HG03558 (cell line): ENCODE results near the gene TBC1D28.
"Not testable (repeated sequence)": the region's sequence is repeated elsewhere in the genome, so short reads cannot be mapped to it uniquely, and the experiment has no call there.

Source experiments
- ATAC-seq: cut with Tn5 transposase; IDR thresholded peaks from one replicate; pipeline ENCODE4 v1.9.1; 2021; ENCODE audit warnings: moderate number of reproducible peaks; ENCODE audit not compliant: unreplicated experiment; ENCODE audit errors: extremely low read depth

The TBC1D28 gene

DNA sequence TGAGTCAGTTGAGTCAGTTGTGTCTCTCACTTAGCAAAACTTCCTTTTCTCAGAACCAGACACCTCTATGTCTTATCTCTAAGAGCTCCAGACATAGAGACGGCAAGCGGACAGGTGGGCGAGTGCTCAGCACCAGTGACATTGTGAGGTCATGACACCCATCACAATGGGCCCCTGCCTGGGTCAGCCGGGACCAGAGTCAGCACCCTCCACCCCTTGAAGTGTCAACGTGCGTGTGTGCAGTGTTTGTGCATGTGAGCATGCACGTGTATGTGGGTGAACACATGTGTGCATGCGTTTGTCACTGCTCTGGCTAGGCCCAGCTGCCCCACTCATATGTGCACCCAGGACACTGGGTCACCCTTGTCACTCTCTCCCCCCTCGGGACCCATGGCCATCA lies at the start of gene TBC1D28:
TSS of gene TBC1D28 (minus strand) at position 101 of the 400 bp plus-strand sequence. CDS start 3,039 bp downstream, outside the sequence.
- ATAC-seq, result not testable (repeated sequence)

DNA sequence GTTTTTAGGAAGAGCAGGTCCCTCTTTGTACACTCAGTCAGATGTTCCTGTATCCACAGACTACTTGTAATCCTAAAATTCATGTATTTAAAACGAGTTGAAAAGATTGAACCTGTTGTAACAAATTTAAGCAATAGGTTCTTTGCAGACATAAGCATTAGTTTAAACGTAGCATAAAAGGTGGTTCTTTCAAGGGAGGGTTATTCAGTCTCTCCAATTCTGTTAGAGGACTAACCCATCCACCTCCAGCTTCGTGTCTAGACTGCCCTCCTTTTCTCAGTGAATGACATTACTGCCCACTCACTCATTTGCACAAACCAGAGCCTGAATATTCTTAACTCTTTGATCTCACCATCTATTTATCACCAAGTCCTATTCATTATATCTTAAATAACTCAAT lies 38.5 kb upstream of the TBC1D28 start:
- ATAC-seq, result not testable (repeated sequence)

DNA sequence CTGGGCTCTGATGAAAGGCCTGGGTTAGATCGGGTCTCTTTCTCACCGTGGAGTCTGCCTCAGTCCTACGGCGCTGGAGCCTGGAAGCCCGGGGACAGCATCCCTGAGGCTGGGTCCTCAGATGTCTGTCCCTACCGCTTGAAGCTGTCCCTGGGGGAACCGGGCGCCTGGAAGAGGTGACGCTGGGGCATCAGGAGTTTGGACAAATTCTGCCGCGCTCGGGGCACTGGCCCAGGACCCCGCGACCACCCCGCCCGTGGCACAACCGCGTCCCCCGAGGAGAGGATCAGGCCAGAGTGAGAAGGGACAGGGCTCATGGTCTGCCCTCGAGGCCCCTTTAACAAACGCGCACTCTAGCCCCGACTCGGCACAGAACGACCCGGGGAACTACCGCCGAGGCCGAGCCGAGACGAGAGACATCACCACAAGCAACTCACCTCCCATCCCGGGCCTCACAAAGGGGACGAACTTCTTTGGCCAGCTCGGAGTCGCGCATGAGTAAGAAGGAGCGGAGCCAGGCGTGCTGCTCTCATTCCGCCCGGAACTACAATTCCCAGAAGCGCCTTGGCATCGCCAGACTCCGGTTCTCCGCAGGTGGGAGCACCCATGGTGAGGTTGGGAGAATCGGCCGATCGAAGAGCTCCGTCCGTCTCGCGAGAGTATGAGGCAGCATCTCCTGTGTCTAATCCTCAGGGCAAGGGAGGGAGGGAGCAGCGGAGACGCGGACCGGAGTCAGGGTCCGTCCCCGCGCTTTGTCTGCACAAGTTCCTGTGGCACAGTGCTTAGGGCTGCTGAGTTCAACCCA lies 37.8 kb upstream of the TBC1D28 start, which contains the start of gene FOXO3B:
TSS of gene FOXO3B (minus strand) at position 548 of the 805 bp plus-strand sequence. CDS start 663 bp downstream, outside the sequence.
- peak; percentile 77 for ATAC-seq

- not testable (repeated sequence) for ATAC-seq
These were observed 33.2 kb upstream of the TBC1D28 start for GRCh38 chr17:18677381-18677780.

GRCh38 chr17:18676928-18677327 lies 32.7 kb upstream of the TBC1D28 start:
- ATAC-seq, result not testable (repeated sequence)

- ATAC-seq, result not testable (repeated sequence)
These were observed 28.4 kb upstream of the TBC1D28 start for GRCh38 chr17:18672395-18673227.

DNA sequence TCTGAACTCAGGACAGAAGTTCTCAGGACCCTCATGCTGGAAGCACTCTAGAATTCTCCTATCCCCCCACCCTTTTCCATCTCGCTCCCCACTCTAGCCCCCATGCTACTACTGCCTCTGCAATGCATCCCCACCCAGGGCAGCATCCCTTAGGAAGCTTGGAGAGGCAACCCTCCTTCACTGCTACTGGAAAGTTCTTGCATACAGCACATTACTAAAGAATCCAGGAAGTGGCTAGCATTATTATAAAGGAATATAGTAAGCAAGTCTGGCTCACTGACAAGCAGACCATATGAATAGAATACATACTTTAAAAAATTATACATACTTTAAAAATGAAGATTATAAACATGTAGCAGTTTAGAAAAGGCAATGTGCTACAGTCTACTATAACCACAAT lies 24.4 kb upstream of the TBC1D28 start:
- ATAC-seq, result not testable (repeated sequence)

GRCh38 chr17:18667535-18667934 lies 23.3 kb upstream of the TBC1D28 start:
- ATAC-seq, result not testable (repeated sequence)

DNA sequence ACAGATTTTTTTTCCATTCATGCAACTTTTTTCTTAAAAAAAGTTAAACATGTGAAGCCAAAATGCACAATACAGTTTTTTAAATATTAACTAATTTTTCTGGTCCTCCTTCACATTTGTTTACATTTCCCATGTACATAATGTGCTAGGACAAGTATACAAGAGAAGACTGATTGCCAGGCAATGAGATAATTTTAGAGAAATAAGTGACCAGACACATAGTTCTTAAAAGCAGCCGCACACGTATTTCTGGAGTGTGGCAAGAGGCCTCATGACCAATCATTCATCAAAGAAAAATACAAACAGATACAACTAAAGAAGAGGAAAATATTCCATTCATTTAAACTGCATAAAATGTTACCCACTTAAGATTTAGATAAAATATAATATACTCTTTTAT lies 22.1 kb upstream of the TBC1D28 start:
- not testable (repeated sequence) for ATAC-seq

DNA sequence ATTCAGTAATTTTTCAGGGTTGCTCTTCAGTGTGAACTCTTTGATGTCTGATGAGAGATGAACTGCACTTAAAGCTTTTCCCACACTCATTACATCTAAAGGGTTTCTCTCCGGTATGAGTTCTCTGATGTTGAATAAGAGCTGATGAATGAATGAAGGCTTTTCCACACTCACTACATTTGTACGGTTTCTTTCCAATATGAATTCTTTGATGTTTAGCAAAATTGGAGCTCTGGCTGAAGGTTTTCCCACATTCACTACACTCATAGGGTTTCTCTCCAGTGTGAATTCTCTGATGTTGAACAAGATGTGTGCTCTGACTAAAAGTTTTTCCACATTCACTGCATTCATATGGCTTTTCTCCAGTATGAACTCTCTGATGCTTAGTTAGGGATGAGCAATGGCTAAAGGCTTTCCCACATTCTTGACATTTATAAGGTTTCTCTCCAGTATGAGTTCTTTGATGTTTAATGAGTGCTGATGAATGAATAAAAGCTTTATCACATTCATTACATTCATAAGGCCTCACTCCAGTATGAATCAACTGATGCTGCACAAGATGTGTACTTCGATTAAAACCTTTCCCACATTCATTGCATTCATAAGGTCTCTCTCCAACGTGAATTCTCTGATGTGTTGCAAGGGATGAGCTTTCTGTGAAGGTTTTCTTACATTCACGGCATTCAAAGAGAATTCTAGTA lies 17.9 kb upstream of the TBC1D28 start:
- ATAC-seq, result not testable (repeated sequence)

DNA sequence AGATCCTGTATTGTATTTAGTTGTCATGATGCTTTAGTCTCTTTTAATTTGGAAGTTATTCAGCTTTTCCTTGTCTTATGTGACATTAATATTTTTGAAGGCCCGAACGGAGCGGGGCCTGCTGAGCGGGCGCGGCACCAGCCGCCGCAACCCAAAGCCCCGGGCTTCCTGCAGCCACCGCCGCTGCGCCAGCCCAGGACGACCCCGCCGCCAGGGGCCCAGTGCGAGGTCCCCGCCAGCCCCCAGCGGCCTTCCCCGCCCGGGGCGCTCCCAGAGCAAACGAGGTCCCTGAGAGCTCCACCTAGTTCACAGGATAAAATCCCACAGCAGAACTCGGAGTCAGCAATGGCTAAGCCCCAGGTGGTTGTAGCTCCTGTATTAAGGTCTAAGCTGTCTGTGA lies 5.9 kb upstream of the TBC1D28 start:
- not testable (repeated sequence) for ATAC-seq

DNA sequence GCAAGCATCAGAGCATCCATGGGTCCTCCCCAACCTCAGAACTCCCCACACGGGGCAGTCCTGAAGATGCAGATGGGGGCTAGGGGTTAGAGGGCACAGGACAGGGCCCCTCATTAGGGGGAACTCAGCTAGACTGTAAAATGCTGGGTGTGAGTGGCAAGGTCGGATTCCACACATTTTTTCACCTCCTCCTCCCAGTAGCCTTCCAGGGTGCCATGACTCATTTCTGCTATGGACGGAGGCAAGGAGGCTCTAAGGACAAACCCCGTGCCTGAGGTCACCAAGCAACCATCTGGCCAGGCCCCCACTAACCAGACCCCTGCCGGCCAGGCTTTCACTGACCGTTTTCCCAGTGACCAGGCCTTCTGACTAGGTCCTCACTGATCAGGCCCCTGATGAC lies 1.1 kb downstream of the TBC1D28 start:
- not testable (repeated sequence) for ATAC-seq

DNA sequence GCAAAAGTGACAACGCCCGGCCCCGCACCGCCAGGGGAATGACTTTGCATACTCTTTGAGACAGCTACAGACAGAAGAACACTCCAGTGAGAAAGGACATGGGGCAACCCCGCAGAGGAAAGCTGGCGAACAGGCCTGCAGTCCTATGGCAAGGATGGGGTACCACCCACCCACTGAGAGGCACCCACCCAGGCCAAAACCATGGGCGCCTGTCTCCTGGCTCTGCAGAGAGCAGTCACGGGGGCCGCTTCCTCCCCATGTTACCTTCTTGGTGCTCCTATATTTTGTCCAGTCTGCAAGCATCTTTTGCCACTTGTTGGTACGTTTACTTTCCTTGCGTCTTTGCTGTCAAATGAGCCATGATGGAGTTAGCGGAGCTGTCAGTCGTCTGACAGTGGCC lies 5.8 kb downstream of the TBC1D28 start:
- not testable (repeated sequence) for ATAC-seq

GRCh38 chr17:18636237-18636636 lies 8.0 kb downstream of the TBC1D28 start:
- ATAC-seq, result not testable (repeated sequence)

DNA sequence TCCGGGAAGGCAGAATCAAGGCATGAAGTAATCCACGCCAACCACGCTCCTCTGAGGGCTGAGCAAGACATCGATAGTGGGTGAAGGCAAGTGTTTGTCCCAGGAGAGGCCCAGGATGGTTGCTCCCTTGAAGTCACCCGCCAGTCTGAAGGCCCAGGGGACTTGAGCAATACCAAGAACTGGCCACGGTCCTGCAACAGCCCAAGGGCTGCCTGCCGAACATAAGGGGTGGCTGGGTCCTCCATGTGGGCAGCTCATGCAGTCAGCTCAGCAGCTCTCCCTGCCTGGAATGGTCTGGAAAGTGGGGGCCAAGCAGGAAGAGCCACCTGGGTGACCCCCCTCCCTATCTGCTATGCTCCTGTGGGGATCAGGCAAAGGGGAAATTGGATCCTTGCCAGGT lies 8.4 kb downstream of the TBC1D28 start:
- not testable (repeated sequence) for ATAC-seq

DNA sequence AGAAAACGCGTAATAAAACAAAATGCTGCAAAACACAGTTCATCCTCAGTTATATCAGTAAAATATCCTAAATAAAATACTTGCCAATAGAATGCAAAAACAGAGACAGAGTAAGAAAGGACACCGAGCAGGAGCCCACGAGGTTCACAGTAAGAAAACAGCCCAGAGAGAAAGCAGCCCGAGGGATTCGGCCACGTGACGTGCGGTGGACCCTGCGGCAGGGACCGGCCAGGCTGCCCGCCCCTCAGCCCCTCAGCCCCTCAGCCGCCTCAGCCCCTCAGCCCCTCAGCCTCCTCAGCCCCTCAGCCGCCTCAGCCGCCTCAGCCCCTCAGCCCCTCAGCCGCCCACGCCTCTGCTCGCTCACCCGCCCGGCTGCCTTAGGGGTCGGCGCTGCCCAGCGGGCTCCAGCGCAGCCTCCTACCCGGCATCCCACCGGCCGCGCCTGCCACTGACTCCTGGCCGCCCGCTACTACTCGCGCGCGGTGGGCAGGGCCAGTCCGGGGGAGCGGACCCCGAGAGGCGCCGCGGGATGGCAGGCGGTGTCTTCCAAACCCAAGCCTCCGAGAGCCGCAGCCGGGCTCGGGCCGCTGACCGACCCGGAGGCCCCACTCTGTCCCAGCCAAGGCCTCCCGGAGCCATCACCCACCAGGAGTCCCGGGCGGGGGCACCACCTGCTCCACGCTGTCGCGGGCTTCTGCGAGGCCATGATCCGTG lies 9.5 kb downstream of the TBC1D28 start:
- ATAC-seq, result not testable (repeated sequence)

GRCh38 chr17:18626152-18626870 lies 17.9 kb downstream of the TBC1D28 start:
- ATAC-seq, result no peak

DNA sequence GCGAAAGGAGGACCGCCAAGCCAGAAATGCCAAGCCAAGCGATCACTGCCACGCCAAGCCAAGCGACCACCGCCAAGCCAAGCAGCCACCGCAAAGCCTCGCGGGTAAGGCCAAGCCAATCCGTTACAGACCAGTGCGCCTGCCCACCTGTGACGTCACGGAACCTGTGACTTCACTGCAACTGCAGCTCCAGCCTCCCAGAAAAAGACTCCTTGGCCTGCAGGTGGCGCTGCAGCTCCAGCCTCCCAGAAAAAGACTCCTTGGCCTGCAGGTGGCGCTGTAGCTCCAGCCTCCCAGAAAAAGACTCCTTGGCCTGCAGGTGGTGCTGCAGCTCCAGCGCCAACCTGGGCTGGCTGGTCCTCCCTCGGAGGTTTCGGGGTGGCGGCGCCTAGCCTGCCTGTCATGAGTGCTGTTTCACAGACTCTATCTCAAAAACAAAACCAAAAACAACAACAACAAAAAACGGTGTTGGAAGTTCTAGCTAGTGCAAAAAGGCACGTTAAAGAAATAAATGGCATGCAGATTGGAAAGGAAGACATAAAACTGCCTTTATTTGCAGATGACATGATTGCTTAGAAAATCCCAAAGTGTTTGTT lies 18.6 kb downstream of the TBC1D28 start:
- not testable (repeated sequence) for ATAC-seq
